AG20443 (cell line): ENCODE results near the gene SNUPN.

Experiments
- DNase-seq: peaks from one replicate; pipeline ENCODE4 v3.0.0; 2012; ENCODE audit warnings: low spot score, mixed read lengths

Gene SNUPN

GRCh38 chr15:75625542-75626347, at the start of gene SNUPN:
TSS of gene SNUPN (minus strand) at chr15:75625725. CDS start at chr15:75621051, 4,674 bp downstream.
- DNase-seq: peak; percentile 97

- no peak for DNase-seq
Observed at GRCh38 chr15:75674366-75674765, 48.8 kb upstream of the SNUPN start.

DNA sequence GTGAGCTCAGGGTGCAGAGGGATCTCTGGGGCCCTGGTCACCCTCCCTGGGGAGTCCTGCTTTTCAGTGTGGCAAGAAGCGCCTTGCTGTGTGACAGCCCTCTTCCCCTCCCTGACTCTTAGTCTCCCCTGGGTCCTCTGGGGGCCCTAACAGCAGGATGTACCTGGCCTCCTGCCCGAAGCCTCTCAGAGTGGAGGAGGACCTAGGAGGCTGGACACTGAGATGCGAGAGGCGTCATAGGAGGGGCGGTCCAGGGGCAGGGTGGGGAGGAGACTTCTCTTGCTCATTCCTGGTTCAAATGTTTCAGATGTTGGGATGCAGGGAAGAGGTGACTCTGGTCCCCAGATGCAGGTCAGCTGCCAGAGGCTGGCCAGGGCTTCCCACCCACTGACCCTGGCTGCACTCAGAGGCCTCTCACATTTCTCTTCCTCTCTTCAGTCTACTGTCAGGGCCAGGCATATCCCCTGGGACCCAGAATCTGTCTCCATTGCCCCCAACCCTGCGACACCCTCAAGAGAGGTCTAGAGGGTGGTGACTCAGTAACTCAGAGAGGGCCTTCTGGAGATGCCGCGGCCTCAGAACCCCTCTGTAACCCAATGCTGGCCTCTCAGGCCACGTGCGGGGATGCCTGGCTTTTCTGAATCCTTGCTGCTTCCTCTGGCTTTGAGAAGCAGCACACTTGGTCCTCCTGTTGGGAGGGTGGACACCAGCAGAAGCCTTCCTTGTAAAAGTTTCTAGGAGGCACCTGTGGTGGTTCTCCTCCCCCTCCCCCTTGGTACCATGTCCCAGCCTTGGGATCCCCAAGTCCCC, 48.1 kb upstream of the SNUPN start:
- peak; percentile 88 for DNase-seq

DNA sequence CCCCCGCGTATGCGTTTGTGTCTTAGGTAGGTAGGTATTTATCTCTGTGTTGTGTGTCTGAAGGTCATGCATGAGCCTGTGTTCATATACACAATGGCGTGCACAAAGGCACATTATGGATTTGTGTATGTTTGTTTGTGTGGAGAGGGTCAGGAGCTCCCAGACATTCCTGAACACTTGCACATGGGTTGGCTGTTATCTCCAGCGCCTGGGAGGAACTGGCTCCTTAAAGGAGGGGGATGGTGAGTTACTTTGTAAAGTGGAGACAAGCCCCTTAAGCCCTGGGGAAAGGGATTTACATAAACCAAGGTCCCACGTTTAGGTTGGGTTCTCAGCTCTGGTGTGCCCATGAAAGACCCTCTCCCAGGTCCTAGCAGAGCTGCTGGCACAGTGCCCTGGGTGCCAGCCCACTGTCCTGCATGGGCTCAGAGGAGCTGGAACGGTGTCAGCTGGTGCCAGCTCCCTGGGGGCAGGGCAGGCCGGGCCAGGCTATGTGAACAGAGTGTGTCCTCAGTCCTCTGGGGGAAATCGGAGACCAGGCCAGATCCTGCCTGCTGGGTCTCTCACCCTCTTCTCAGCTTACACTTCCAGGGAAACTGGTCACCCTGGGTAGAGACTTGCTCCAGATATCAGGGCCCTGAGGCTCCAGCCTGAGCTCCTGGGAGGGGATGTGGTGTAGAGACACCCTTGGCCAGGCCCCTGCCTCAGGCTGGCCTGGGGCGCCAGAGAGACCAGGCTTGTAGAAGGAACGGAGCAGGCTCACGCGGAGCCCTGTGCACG, 47.3 kb upstream of the SNUPN start:
- DNase-seq: peak; percentile 55

- DNase-seq: no peak
Observed at GRCh38 chr15:75671730-75672602, 46.4 kb upstream of the SNUPN start.

GRCh38 chr15:75669879-75670212, 44.3 kb upstream of the SNUPN start:
- DNase-seq: no peak

DNA sequence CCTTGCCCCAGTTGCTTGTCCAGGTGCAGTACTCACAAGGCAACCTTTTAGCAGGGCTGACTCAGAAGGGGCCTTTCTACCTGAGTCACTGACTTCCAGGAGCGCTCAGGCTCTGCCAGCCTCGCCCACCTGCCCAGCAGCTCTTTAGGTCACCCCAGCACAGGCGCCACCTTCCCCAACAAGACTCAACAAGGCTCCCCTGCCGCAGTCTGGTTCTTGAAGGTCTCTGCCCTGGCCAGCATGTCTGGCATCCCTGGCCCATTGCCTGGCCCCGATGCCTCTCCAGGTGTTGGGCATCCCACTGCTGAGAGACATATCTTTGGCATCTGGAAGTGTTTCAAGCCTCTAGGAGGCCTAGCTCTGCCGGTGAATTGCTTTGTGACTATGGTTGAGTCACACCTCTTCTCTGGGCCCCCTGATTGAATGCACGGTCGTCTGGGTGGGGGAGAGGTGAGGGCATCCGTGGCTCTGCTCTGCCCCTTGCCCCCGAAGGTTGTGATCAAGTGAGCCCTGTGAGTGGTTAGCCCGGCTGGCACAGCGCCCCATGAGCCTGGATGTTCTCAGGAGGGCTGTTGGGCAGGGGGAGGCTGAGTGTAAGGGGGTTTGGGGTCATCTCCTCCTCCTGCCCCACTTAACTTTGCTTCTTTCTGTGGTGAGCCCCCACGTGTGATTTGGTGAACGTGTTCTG, 43.8 kb upstream of the SNUPN start:
- DNase-seq: no peak

- DNase-seq: peak; percentile 94
Observed at GRCh38 chr15:75666823-75667501, 41.4 kb upstream of the SNUPN start.

- no peak for DNase-seq
Observed at GRCh38 chr15:75663931-75664421, 38.5 kb upstream of the SNUPN start.

GRCh38 chr15:75662823-75663519, 37.4 kb upstream of the SNUPN start:
- DNase-seq: no peak

DNA sequence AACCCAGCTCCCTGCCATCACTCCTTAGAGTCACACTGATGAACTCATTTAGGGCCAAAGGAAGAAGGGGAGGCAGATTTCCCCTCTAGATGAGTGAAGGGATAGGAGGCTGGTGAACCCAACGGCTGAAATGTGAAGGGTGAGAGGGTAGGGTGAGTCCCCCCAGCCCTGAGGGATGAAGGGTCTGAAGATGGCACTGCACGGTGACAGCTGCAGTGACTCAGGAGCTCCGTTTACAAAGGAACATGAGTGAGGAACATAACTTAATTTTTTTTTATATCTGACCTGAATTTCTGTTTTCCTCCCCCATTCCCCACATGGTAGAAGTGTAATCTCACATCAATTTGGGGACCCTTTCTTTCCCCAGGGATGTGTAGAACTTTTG, 36.2 kb upstream of the SNUPN start:
- no peak for DNase-seq

GRCh38 chr15:75661100-75661755, 35.7 kb upstream of the SNUPN start:
- DNase-seq: peak; percentile 95

GRCh38 chr15:75659928-75660645, 34.6 kb upstream of the SNUPN start:
- no peak for DNase-seq

GRCh38 chr15:75659141-75659771, 33.7 kb upstream of the SNUPN start:
- DNase-seq: no peak

DNA sequence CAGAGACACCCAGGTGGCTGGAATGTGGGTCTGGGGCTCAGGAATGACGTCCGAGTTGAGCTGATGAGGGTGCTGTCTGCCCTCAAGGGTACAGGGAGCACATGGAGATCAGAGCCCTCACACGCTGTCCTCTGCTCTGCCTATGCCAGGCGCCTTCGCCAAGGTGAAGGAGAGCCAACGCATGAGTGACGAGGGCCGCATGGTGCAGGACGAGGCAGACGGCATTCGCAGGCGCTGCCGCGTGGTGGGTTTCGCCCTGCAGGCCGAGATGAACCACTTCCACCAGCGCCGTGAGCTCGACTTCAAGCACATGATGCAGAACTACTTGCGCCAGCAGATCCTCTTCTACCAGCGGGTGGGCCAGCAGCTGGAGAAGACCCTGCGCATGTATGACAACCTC, 31.3 kb upstream of the SNUPN start:
- no peak for DNase-seq

DNA sequence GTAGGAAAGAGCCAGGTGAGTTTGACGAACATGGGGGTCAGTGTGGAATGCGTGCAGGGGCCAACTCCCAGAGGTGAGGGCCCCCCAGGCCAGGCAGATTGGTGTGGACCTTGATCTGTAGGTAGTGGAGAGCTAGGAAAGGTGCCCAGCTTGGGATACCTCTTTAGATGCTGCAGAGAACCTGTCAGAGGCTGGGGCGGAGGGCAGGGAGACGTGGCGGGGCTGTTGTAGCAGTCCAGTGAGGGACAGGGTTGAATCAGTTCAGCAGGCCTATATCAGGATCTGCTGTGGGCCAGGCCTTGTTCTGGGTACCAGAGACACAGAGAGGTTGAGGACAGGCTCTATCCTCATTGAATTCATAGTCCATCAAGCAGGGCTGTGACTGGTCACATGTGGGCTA, 30.8 kb upstream of the SNUPN start:
- no peak for DNase-seq

DNA sequence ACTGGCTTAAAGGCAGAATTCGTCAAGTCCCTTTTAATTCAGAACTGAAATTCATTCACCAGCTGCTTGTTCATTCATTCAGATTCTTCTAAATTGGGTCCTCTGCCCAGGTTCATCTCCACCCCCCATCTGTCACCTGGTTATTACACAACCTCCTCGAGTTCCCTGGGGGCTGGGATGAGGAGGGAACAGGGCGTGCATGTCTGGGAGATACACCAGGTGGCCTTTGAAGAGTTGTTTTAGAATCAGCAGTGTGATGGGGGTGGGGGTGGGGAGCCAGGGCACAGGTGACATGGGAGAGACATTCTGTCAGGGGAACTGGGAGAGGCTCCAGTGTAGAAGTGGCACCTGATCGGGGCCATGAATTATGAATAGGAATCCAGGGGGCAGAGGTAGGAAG, 30.4 kb upstream of the SNUPN start:
- DNase-seq: no peak
